A549 treated with CORT108297 at 1 μM for 4 hours (cell line): Measurements from ENCODE around the gene GCK. TPM values are rescaled to one million over a fixed set of nuclear protein-coding genes. Genes with fewer than 3 reads are reported as not detected.

Source experiments
- total RNA-seq: library from RNA; stranded (reverse); fragments of 200-300 nt; extraction: Qiagen RNA extraction; gene quantifications from 5 replicates; pipeline ENCODE4 v1.2.3, GENCODE V29; 2022

GCK gene
- not detected in 5 replicates for total RNA-seq

DNA sequence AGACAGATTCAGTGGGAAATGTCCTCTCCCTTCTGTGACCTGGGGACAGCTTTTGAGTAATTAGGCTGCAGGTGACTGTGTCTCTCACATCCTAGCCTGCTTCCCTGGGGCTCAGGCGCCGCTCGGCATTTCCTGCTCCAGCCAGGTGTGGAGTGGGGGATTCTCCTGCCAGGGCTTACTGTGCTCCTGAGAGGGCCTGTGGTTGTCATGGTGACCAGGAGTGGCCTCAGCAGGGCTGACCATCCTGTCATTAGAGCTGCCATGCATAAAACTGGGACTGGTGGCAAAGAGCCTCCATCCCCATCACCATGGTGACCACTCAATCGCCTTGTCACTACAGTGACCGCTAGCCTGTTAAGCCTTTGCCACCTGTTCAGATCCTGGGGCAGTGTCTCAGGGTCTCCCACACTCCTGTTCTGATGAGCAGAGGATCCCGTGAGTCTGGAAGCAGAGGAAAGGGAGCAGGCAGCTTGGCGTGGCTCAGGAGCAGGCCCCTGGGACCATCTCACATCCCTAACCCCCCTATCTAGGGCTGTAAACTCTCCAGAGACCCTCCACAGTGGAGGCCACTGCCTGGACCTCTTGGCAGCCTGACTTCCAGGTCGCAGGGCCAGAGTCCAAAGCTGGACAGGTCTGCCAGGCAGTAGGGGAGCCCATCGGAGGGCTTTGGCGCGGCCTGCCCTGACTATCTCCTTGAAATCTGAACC, at the start of gene GCK:
Gene GCK (minus strand): TSS at position 154 of the 707 bp plus-strand sequence. CDS start 486 bp downstream, outside the sequence.

DNA sequence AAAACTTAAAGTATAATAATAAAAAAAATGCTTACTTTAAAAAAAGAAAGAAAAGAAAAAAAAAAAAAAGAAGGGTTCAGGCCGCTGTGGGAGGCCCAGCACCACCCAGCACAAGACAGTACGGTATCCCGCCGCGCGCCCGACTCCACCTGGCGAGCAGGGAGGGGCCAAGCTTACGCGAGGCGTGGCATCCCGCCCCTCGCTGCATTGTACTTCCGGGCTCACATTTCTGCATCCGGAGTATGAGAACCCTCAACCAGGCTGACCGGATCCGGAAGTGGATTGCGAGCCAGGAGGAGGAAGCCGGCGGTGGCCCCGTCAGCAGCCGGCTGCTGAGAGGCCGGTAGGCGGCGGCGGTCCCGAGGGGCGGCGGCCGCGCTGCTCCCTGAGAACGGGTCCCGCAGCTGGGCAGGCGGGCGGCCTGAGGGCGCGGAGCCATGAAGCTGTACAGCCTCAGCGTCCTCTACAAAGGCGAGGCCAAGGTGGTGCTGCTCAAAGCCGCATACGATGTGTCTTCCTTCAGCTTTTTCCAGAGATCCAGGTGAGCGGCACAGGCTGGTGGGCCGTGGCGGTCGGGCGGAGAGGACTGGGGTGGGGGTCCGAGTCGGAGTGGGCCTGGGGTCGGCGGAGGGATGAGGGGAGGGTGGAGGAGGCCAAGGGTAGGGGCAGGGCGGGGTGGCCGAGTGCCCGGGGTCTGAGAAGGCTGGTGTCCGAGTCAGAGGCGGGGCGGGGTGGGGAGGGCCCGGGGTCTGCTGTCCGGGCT, 11.6 kb upstream of the GCK start, which contains the start of gene YKT6:
Gene YKT6 (plus strand): TSS at position 280 of the 763 bp plus-strand sequence. CDS start 158 bp downstream, at position 438.

DNA sequence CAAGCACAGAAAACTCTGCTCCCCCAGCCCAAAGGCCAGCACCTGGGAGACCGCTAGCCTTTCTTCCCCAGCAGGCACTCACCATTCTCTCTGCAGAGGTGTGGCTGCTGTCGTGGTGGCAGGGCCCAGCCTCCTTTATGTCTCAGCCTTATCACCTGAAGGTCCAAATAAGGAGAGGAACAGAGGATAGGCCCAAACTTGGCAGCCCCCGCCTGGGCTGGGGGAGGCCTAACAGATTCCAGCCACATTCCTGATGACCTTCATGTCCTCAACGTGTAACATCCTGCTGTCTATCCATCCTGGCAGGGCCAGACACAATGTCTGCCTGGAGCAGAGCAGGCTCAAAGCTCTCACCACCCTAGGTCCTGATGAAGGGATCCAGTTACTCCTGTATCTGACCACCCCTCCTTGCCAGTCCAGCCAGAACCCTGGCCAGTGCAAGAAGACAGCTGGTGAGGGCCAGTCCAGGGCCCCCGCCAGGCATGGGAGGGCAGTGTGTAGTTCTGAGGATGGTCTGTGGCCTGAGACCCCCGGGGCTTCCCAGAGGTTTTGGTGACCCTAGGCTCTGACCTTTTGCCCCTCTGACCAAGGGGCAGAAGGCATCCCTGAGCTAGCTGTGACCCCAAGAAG, 47.9 kb downstream of the GCK start, which contains the start of gene MYL7:
Gene MYL7 (minus strand): TSS at position 112 of the 630 bp plus-strand sequence. CDS start 27 bp downstream, at position 85.

DNA sequence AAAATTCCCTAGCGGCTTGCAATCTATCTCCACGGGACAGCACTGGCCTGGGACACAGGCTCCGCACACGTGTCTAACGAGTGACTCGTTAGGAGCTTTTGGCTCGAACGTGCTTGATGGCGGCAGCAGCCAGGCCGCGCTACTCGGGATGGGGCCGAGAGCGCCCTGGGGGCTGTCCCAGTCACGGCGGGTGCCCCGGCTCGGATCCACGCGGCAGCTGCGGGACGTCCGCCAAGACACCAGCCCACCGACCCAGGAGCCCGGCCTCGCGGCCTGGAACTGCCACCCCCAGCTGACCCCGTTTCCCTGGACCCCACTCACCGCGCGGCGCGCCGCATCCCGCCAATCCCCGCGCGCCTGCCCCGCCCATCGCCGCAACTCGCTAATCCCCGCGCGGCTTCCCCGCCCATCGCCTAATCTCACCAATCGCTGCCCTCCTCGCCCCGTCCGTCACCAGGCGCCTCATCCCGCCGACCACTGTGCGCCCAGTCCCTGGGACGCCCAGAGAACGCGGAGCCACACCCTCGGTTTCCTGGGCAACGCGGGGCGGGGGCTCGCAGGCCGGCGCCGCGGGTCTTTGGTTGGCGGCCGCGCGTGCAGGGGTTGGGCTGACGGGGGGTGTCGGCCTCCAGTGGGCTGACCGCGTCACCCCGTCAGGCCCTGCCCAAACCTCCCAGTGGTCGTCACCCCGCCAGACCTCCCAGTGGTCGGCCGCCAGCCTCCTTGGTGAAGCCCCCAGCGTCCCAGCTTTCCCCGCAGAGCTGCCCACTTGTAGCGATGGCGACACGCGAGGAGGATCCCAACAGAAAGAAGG, 65.8 kb downstream of the GCK start, which contains the start of gene POLD2:
Gene POLD2 (minus strand): TSS at position 359 of the 814 bp plus-strand sequence. CDS start 1,495 bp downstream, outside the sequence.

DNA sequence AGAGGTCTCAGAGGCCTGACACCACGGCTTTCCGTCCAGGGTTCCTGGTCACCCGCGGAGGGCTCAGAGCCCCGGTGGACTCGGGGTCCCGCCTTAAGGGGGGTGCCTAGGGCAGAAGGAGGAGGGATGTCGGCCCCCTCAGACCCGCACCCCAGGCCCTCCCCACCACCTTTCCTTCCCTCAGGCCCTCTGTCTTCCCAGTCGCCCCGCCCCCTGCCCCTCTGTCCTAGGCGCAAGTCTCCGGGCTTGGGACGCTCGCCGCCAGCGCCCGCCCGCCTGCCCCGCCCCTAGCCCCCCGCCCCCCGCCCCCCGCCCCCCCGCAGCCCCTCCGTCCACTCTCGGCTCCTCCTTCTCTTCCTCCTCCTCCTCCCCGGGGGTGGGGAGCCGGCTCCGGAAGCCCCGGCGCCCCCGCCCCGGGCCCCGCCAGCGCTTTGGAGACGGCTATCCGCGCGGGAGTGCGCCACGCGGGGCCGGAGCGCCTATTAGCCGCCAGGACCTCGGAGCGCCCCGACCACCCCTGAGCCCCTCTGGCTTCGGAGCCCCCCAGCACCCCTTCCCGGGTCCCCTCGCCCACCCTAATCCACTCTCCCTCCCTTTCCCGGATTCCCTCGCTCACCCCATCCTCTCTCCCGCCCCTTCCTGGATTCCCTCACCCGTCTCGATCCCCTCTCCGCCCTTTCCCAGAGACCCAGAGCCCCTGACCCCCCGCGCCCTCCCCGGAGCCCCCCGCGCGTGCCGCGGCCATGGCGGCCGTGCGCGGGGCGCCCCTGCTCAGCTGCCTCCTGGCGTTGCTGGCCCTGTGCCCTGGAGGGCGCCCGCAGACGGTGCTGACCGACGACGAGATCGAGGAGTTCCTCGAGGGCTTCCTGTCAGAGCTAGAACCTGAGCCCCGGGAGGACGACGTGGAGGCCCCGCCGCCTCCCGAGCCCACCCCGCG, 85.0 kb downstream of the GCK start, which contains the start of gene AEBP1:
Gene AEBP1 (plus strand): TSS at position 423 of the 937 bp plus-strand sequence. CDS start 321 bp downstream, at position 744.

Other genes with a start within 250 kb of the GCK start
- not detected in 5 replicates for gene SPDYE1, start 191.5 kb downstream of the GCK start, total RNA-seq
- 56.5 to 77.6 TPM (median 70.8 TPM) in 5 replicates for gene DBNL, start 144.7 kb downstream of the GCK start, total RNA-seq
- not detected in 5 replicates for gene PGAM2, start 123.9 kb downstream of the GCK start, total RNA-seq
- 4.1 to 8.5 TPM (median 7.2 TPM) in 5 replicates for gene POLM, start 106.9 kb downstream of the GCK start, total RNA-seq
- 0.02 TPM in 1 of 5 replicates, not detected in the others for gene AEBP1, start 85.1 kb downstream of the GCK start, total RNA-seq
- 144 to 174 TPM (median 172 TPM) in 5 replicates for gene POLD2, start 65.9 kb downstream of the GCK start, total RNA-seq
- gene MYL7, start 48.1 kb downstream of the GCK start, total RNA-seq = not detected in 5 replicates
- gene YKT6, start 11.5 kb upstream of the GCK start, total RNA-seq = 117 to 126 TPM (median 120 TPM) in 5 replicates
- 0.12 to 0.27 TPM (median 0.17 TPM) in 5 replicates for gene CAMK2B, start 136.2 kb upstream of the GCK start, total RNA-seq